GM04504 (cell line): ENCODE measurements around the gene IL36RN.

Experiments used
- DNase-seq: peaks from one replicate; pipeline ENCODE4 v3.0.0-alpha.2; 2012; ENCODE audit warnings: low read depth

Gene IL36RN

DNA sequence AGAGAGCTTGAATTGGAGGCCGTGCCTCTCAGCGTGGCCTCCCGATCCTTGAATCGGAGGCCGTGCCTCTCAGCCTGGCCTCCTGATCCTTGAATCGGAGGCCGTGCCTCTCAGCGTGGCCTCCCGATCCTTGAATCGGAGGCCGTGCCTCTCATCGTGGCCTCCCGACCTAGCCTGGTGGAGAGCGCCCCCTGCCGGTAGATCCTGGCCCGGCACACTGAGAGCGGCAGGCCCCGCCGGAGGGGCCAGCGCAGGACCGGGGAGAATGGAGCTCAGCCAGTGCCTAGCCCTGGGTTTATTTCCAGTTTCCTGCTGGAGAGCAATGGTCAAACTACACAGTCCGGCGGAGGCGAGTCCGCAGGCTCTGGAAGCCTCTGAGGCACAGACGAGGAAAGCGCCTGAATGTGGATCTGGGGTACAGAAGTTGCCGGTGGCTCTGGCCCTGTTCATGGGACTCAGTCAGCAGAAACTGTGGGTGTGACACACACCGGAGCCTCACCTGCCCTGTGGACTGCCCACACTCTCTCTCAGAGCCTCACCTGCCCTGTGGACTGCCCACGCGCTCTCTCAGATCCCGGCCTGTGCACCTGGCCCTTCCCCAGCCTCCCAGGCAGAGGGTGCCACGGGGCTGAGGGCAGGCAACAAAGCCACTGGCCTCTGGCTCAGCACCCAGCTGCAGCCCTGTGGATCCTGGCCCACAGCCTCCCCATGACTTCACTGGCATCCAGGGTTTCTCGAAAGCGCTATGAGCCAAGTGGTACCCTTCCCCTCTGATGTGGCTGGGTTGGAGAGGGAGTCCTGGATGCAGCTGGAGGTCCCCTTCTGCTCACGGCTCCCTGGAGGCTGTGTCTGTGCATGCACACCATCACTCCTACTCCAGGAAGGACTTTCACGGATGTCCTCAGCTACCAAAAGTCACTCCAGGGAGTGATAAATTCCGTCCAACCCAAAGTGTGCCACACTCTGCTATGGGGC, 7.8 kb upstream of the IL36RN start:
- no peak for DNase-seq

DNA sequence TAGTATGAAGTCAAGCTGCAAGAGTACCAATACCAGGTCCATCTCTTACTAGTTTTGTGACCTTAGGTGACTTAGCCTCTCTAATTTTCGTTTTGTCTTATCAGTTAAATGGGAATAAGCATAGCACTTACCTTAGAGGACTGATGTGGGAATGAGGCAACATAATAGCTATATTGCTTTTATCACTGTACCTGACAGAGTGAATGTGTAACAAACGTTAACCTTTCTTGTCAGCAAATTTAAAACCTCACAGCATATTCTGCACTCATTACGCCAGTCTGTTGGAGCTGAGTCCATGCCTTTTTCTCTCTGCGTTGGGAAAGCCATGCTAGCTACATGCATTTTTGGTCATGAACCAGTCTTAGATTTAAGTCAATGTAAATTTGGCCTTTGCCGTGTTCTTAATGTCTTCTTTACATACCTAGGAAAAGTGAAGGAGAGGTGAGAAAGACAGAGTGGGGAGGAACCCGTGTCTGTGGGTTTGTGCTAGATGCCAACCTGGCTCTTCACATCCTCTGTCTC, 6.5 kb upstream of the IL36RN start, which contains the start of gene IL36B:
TSS of gene IL36B (minus strand) at position 472 of the 522 bp plus-strand sequence.
- DNase-seq: no peak

DNA sequence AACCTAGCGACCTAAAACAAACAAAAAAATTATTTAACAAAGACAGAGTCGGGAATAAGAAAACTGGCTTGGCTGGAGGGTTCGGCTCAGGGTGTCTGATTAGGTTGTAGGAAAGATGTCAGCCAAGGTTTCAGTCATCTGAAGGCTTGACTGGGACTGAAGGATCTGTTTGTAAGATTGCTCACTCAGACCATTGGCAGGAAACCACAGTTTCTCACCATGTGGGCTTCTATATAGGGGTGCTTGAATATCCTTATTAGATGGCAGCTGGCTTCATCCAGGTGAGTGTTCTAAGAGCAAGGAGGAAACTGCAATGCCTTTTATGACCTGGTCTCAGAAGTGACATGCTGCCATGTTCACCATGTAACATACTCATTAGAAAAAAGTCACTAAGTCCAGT, 5.3 kb upstream of the IL36RN start:
- DNase-seq: no peak

DNA sequence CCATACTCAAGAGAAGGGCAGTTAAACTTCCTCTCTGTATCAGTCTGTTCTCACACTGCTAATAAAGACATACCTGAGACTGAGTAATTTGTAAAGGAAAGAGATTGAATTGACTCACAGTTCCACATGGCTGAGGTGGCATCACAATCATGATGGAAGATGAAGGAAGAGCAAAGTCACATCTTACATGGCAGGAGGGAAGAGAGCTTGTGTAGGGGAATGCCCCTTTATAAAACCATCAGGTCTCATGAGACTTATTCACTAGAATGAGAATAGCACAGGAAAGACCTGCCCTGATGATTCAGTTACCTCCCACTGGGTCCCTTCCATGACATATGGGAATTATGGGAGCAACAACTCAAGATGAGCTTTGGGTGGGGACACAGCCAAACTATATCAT, 4.9 kb upstream of the IL36RN start:
- no peak for DNase-seq

DNA sequence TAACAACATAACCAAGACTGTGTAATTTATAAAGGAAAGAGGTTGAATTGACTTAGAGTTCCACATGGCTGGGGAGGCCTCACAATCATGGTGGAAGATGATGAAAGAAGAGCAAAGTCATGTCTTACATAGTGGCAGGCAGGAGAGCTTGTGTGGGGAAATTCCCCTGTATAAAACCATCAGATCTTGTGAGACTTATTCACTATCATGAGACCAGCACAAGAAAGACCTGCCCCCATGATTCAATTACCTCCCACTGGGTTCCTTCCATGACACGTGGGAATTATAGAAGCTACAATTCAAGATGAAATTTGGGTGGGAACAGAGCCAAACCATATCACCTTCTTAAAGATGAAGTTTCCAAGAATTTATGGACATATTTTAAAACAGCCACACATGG, 2.5 kb upstream of the IL36RN start:
- DNase-seq: no peak

DNA sequence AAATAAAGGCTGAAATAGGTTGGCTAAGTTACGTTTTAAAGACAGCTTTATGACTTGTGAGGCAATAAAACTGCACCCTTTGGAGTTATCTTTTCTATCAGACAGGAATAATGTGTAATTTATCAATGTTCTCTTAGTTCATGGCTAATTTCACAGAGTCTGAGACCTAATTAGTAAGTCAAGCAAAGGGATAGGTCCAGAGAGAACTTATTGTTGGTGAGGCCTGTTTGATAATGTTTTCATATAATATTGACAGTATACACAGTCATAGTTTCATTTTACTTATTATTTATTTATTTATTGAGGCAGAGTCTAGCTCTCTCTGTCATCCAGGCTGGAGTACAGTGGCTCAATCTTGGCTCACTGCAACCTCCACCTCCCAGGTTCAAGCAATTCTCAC, 1.9 kb upstream of the IL36RN start:
- no peak for DNase-seq

DNA sequence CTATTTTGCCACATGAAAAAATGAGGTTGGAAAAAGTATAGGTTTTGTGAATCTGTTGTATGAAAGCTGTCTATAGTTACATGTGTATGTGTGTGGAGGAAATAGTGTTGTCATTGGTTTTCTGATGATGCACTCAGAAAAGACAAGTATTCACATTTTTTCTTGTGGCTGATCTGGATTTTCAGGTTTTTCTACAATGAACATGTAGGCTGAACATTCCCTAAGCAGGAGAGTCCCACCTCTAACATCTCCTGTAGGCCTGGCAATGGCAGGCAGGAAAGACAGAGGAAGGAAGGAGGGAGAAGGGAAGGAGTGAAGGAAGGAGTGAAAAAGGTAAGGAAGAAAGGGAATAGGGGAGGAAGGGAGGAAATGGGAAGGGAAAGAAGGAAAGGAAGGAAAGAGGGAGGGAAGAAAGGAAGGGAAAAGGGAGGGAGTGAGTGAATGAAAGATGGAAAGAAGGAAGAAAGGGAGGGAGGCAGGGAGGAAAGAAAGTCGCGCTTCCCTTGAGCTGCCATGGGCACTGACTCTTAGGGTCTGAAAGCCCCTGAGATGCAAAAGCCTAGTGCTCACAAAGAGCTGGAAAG, 495 bp upstream of the IL36RN start:
- no peak for DNase-seq

DNA sequence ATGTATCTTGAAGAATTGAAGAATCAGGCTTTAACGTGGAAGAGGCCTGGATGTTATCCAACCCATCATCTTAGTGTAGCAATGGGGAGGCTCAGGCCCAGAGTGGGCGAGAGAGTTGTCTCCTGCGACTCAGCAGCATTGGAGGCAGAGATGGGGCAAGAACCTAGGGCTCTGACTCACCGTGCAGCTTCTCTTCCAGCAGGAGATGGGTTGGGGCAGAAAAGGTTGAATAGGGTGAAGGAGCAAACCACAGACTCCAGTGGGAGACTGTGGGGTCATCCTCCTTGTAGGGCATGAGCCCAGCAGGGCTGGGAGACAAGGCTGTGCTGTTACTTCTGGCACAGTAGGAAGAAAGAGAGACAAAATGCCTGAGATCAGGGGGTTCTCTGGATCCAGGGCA, 1.4 kb downstream of the IL36RN start:
- no peak for DNase-seq

DNA sequence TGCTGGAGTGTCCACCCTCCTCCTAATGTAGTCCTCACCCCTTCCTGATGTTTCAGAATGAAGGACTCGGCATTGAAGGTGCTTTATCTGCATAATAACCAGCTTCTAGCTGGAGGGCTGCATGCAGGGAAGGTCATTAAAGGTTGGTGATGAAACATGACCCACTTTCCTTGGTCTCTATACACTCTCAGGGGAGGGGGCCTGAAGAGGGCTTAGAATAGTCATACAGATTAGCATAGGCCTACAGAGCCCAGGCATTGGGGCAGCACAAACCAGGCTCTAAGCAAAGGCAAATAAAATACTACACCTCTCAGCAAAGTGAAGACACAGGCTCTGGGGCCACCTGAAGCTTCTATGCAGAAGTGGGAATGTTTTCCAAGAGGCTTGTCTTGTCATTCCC, 1.8 kb downstream of the IL36RN start:
- no peak for DNase-seq

DNA sequence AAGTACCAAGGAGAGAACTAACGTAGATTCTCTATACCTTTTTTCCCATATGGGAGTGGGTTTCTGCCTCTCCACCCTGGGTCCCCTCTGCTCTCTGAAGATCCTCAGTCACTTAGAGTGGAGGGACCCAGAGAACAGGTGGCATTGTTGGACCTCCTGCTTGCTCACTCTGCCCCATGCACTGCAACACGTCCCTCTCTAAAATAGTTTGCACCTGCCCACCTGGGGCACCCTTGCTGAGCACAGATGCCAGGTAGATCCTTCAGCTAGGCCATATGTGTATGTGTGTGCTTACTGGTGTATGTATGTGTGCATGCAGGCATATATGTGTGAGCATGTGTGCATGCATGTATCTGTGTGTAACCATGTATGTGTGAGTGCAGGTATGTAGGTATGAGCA, 2.2 kb downstream of the IL36RN start:
- no peak for DNase-seq

DNA sequence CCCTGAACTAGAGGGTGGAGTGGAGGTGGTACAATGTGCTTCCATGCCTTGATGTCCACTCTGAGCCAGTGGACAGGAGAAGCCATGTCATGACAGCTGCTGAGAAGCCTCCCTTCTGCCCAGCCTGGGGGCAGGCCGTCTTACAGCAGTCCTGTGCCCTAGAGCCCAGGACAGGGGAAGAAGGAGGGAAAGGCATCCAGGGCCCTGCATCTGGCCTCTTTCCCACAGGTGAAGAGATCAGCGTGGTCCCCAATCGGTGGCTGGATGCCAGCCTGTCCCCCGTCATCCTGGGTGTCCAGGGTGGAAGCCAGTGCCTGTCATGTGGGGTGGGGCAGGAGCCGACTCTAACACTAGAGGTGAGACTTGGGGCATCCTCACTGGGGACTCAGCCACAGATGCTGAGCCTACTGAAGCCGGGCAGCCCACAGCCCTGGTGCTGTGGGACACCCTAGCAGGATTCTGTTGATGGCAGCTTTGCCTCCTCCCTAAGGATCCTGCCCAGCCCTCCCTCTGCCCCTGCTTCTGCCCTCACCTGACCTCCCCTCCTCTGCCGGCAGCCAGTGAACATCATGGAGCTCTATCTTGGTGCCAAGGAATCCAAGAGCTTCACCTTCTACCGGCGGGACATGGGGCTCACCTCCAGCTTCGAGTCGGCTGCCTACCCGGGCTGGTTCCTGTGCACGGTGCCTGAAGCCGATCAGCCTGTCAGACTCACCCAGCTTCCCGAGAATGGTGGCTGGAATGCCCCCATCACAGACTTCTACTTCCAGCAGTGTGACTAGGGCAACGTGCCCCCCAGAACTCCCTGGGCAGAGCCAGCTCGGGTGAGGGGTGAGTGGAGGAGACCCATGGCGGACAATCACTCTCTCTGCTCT, 3.1 kb downstream of the IL36RN start:
- DNase-seq: no peak

DNA sequence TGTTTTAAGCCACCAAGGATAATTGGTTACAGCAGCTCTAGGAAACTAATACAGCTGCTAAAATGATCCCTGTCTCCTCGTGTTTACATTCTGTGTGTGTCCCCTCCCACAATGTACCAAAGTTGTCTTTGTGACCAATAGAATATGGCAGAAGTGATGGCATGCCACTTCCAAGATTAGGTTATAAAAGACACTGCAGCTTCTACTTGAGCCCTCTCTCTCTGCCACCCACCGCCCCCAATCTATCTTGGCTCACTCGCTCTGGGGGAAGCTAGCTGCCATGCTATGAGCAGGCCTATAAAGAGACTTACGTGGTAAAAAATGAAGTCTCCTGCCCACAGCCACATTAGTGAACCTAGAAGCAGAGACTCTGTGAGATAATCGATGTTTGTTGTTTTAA, 5.3 kb downstream of the IL36RN start:
- no peak for DNase-seq

DNA sequence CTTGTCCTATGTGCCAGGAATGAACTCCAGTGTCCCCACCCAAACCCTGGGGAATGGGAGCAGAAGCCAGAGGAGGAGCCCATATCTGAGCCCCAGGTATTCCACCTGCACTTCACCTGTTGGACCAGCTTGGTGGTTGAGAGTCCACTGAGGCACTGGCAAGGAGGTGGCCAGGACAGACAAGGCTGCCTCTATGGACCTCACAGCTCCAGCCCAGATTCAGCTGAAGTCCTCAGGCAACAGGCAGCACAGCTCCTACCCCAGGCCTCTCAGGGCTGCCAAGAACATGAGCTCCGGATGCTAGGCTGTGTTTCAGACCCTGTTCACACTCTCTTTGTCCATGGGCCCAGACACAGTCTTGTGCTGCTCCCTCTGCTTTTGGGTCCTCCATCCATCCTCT, 5.9 kb downstream of the IL36RN start:
- DNase-seq: no peak

DNA sequence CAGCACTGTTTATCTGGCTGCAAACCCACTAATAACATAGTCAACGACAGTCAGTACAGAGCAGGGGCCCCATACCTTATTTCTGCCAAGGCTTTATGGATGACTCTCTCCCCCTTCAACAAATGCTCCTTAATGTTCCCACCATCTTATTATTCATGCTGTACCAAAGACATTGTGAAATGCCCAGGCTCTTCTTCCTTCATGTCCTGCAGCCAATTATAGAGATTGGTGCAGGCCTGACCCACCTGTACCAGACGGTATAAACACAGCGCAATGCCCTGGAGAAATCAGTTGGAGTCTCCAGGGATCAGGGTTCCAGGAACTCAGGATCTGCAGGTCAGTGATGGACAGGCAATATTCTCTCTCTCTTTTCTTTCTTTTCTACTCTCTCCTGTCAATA, 8.7 kb downstream of the IL36RN start, which contains the start of gene IL1F10:
TSS of gene IL1F10 (plus strand) at position 290 of the 400 bp plus-strand sequence. CDS start 4,769 bp downstream, outside the sequence.
- DNase-seq: no peak

DNA sequence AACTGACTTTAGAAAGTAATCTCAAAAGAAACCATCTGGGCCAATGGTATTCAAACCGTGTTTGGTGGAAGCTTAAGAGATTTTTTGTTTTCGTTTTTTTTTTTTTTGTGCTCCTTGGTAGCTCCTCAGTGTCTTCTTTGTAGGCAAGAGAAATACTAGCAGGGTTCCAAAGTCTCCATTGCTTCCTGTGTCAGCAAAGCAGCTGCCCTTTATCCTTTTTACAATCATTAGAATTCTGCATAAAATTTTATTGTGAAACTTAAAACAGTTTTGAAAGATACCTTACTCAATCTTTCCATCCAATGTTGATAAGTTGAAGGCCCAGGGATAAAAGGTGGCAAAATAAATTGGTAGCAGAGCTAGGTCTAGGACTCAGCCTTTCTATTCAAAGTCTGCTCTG, 9.3 kb downstream of the IL36RN start:
- no peak for DNase-seq

DNA sequence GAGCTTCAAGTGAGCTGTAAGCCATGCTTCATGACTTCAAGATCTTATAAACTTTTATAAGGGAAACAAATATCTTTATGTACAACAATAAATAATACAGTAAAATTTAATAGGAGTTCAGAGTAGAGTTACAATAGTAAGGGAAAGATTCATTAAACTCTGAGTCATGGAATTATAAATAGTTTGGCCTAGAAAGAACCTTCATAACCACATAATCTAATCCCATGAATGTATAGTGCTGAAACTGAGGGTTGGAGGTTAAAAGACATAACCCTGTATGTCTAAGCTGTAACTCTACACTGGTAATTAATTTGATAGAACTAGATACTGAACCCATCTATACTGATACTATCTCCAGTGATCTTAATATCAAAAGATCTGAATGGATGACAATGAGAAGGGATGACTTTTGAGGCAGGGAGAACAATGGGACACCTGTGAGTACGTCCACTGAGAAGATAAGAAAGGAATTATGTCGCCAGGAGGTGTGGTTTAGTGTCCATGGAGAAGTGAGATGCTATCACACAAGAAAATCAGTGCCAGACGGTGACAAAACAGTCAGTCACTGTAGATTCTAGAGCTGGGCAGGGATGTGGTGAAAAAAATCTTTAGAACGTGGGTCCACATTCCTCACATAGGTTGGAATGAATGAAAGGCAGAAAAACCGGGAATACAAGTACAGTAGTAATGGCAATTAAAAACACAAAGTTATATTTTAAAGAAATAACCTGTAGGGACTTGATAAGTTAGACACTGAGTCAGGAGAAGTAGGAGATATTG, 9.9 kb downstream of the IL36RN start:
- DNase-seq: no peak

DNA sequence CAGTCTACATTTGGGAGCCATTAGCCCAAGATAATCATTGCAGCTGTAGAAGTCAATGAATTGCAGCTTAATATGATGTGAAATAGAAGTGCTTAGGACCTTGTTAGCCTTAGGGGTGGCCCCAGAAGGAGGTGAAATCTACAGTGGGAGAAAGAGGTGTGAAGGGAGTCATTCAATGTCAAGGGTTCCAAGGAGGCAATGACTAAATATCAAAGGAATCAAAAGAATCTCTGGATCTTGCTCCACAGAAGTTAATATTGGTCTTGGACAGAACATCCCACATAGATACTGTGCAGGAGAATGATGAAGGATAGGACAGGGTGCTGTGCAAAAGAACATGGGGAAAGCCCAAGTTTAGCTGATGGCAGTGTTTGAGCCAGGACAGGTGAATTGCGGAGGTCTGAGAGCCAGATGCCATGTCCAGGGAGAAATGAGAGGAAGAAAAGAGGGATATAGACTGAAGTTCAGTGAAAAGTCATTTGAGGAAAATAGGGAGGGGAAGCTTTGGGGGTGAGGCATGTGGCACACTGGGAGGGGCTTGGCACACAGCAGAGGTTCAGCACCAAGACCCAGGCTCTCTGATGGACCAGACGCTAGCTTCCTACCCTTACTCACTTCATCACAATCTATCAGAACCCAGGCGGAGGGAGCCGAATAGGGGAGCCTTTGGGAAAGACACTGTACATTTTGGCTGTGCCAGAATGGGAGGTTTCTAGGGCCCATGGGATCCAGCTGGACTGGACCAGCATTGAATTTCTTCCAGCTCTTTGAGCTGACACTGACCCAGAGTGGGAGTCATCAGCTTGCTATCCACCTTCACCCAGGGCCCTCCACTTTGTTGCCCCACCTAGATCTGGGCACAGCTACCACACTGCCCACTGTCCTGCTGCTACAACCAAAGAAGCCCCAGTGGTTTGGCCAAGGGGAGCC, 10.9 kb downstream of the IL36RN start:
- no peak for DNase-seq

DNA sequence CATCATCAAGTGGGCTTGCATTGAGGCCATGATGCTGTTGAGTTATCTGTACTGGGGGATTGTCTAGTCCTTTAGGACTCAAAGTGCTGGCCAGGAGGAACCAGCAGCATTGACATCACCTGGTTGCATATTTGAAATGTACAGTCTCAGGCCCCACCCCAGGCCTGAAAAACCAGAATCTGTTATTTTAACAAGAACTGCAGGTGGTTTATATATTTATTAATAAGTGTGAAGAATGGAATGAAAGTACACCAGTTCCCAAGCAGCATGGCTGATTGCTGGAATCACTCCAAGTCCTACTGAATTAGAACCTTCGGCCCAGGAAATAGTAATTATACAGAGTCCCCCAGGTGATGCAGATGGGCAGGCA, 11.6 kb downstream of the IL36RN start:
- no peak for DNase-seq

DNA sequence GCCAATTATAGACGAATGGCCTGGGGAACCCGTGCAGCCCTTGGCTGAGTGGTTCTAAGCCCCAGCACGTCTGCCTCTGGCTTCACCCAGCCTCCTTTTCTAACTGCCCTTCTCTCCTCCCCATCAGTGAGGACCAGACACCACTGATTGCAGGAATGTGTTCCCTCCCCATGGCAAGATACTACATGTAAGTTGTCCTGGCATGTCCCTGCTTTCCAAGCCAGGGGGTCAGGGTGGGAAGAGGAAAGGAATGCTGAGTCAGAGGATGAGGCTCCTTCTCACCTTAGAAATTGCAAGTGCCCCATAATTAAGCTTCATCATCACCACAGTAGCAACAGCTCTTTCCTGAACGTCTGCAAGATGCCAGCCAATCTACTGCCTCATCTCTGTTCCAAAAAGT, 13.6 kb downstream of the IL36RN start:
- no peak for DNase-seq

DNA sequence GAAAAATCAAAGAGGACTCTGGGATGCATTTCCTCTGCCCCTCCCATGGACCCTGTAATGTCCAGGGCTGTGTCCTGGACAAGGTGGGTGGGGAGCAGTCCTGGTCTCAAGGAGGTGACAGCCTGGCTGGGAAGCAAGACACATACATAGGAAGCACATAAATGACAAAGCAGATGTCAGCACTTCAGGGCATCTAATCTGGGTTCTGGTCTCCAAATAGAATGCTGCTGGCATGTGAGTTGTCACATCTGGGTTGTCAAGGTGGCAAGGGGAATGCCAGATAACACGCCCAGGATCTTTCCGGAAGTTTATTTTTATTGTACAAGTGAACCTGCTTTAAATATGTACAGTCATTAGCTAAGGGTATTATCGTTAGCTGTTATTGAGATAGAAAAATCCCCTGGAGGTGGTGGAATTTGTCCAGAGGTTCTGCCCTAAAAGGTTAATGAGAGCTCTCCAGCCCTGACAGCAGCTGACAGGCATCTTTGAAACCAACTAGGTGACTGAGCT, 14.4 kb downstream of the IL36RN start:
- no peak for DNase-seq
